Mammary epithelial cell (primary cell): ENCODE measurements around the gene PHF2.

Source experiments
- EZH2 ChIP-seq: IDR thresholded peaks from 2 replicates; pipeline ENCODE4 v1.6.1; 2012; ENCODE audit warnings: low read length, inconsistent platforms, borderline replicate concordance
- TF ChIP-seq, protein P1 (sequence below), 2 donors: IDR thresholded peaks in 1 of 2; conservative IDR thresholded peaks in 1 of 2; 2 replicates each; pipeline ENCODE4 v1.5.1; 2011 to 2012; ENCODE audit warnings: inconsistent platforms in 2 of 2, low read length in 2 of 2, mild to moderate bottlenecking in 2 of 2, control low read depth in 1 of 2, low read depth in 1 of 2; ENCODE audit not compliant: insufficient read depth in 1 of 2; ENCODE audit errors: extremely low read depth in 1 of 2

DNA sequence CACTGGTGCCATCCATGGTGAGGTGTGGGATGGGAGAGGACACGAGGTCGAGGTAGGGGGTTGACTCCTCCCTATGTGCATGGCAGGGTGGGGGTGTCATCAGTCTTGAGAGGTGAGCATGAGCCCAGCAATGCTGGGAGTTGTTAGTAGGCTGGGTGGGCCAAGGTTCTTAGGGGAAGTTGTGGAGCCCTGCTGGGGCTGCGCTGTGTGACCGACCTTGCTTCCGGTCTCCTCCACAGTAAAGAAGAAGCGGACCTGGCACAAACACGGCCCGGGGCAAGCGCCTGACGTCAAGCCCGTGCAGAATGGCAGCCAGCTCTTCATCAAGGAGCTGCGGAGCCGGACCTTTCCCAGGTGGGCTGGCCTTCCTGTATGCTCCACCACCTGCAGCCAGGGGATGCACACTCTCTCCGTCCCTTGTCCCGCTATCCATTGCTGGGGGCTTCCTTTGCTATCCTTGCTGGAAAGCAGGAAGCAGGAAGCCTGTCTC is 59.8 kb downstream of the PHF2 start:
- TF ChIP-seq, protein P1, sequence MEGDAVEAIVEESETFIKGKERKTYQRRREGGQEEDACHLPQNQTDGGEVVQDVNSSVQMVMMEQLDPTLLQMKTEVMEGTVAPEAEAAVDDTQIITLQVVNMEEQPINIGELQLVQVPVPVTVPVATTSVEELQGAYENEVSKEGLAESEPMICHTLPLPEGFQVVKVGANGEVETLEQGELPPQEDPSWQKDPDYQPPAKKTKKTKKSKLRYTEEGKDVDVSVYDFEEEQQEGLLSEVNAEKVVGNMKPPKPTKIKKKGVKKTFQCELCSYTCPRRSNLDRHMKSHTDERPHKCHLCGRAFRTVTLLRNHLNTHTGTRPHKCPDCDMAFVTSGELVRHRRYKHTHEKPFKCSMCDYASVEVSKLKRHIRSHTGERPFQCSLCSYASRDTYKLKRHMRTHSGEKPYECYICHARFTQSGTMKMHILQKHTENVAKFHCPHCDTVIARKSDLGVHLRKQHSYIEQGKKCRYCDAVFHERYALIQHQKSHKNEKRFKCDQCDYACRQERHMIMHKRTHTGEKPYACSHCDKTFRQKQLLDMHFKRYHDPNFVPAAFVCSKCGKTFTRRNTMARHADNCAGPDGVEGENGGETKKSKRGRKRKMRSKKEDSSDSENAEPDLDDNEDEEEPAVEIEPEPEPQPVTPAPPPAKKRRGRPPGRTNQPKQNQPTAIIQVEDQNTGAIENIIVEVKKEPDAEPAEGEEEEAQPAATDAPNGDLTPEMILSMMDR (conservative IDR thresholded peaks at IDR 0.05 in 1 of 2, IDR thresholded peaks at IDR 0.05 in 1 of 2; ENCODE audit: extremely low read depth in 1 of 2, insufficient read depth in 1 of 2, low read depth in 1 of 2, low read length in 2 of 2): no peak
- TF ChIP-seq EZH2: no peak
